Smooth muscle cell (in vitro differentiated cells): ENCODE data around the gene CRISP1. TPM values are rescaled to one million over a fixed set of nuclear protein-coding genes. Genes with fewer than 3 reads are reported as not detected.

ENCODE experiments used
- DNase-seq: peaks from one replicate; lab custom pipeline; 2025; ENCODE audit not compliant: unreplicated experiment; lab: John Stamatoyannopoulos, UW
- H2AFZ ChIP-seq: fragments of 200-600 bp; sonication (generic); 2 replicates; pipeline ENCODE4 v1.6.0; 2016; ENCODE audit warnings: antibody characterized with exemption, low read depth, mild to moderate bottlenecking
- H3F3A ChIP-seq: fragments of 200-600 bp; sonication (generic); 2 replicates; pipeline ENCODE4 v1.6.0; 2017; ENCODE audit warnings: antibody characterized with exemption, low read depth
- H3K27ac ChIP-seq: fragments of 200-600 bp; sonication (generic); 2 replicates; pipeline ENCODE4 v1.5.1; 2016; ENCODE audit warnings: low read depth, mild to moderate bottlenecking
- H3K27me3 ChIP-seq: fragments of 200-600 bp; sonication (generic); 2 replicates; pipeline ENCODE4 v1.6.1; 2016; ENCODE audit warnings: low read depth, mild to moderate bottlenecking
- H3K36me3 ChIP-seq: fragments of 200-600 bp; sonication (generic); 2 replicates; pipeline ENCODE4 v1.5.1; 2016; ENCODE audit warnings: low read depth
- H3K4me1 ChIP-seq: fragments of 200-600 bp; sonication (generic); 2 replicates; pipeline ENCODE4 v1.5.1; 2016; ENCODE audit warnings: low read depth
- H3K4me2 ChIP-seq: fragments of 200-600 bp; sonication (generic); 2 replicates; pipeline ENCODE4 v1.6.0; 2016; ENCODE audit warnings: mild to moderate bottlenecking
- H3K4me3 ChIP-seq: fragments of 200-600 bp; sonication (generic); 2 replicates; pipeline ENCODE4 v1.5.1; 2016; ENCODE audit warnings: mild to moderate bottlenecking
- H3K79me2 ChIP-seq: fragments of 200-600 bp; sonication (generic); 2 replicates; pipeline ENCODE4 v1.6.0; 2016; ENCODE audit warnings: low read depth, mild to moderate bottlenecking
- H3K9ac ChIP-seq: fragments of 200-600 bp; sonication (generic); 2 replicates; pipeline ENCODE4 v1.6.0; 2016; ENCODE audit warnings: low read depth
- H3K9me3 ChIP-seq: fragments of 200-600 bp; sonication (generic); replicated peaks from 2 replicates; pipeline ENCODE4 v1.5.1; 2016; ENCODE audit warnings: low read depth
- H4K20me1 ChIP-seq: fragments of 200-600 bp; sonication (generic); 2 replicates; pipeline ENCODE4 v1.6.0; 2016; ENCODE audit warnings: low read depth
- CTCF ChIP-seq: fragments of 200-600 bp; sonication (generic); IDR thresholded peaks from 2 replicates; pipeline ENCODE4 v1.5.1; 2017; ENCODE audit warnings: borderline replicate concordance, mild to moderate bottlenecking, antibody characterized with exemption; ENCODE audit not compliant: insufficient read depth, poor library complexity, severe bottlenecking
- WGBS: methylation state at CpG from one replicate; pipeline ENCODE4 v1.1.7; 2016; ENCODE audit warnings: low lambda C conversion rate; 5-methylcytosine and 5-hydroxymethylcytosine counted together
- polyA plus RNA-seq: library from polyadenylated mRNA; unstranded; fragments of >200 nt; fragmentation: Nextera tagmentation; extraction: Ambion mirVana; gene quantifications from 2 replicates; pipeline ENCODE4 v1.2.1, GENCODE V29; 2016
- total RNA-seq: library from RNA; depleted of rRNA; stranded (reverse); fragments of >200 nt; gene quantifications from 2 replicates; pipeline ENCODE4 v1.2.3, GENCODE V29; 2014

Gene CRISP1
- total and polyA plus RNA-seq, 2 experiments from 2014 or later, result not detected

GRCh38 chr6:49847673-49848072 is 18.7 kb downstream of the CRISP1 start:
- H3K4me1 ChIP-seq, result no peaks in the 10 kb centered on the region
- no peaks in the 10 kb centered on the region for H3F3A ChIP-seq
- no peak overlapping the region for H2AFZ ChIP-seq
- H3K9me3 ChIP-seq, result no peaks in the 10 kb centered on the region
- DNase-seq, result no peak
- no peaks in the 10 kb centered on the region for H3K27me3 ChIP-seq
- no peaks in the 10 kb centered on the region for H4K20me1 ChIP-seq
- H3K27ac ChIP-seq, result no peak overlapping the region
- H3K4me2 ChIP-seq, result no peak overlapping the region
- no peaks in the 10 kb centered on the region for H3K36me3 ChIP-seq
- H3K79me2 ChIP-seq, result no peaks in the 10 kb centered on the region
- no peak for TF ChIP-seq CTCF
- H3K9ac ChIP-seq, result no peak overlapping the region
- no peak overlapping the region for H3K4me3 ChIP-seq
- 93% methylated on average over 2 of the region's 2 CpGs for WGBS

- no peak for DNase-seq
- TF ChIP-seq CTCF, result no peak
- no peak overlapping the region for H3K4me2 ChIP-seq
- no peaks in the 10 kb centered on the region for H4K20me1 ChIP-seq
- H3K27ac ChIP-seq, result no peak overlapping the region
- H3K9ac ChIP-seq, result no peak overlapping the region
- H3K79me2 ChIP-seq, result no peaks in the 10 kb centered on the region
- H3K4me1 ChIP-seq, result no peaks in the 10 kb centered on the region
- no peaks in the 10 kb centered on the region for H3F3A ChIP-seq
- H2AFZ ChIP-seq, result no peak overlapping the region
- H3K36me3 ChIP-seq, result no peaks in the 10 kb centered on the region
- 96% methylated on average over 4 of the region's 4 CpGs for whole genome bisulfite sequencing
- H3K9me3 ChIP-seq, result no peaks in the 10 kb centered on the region
- no peak overlapping the region for H3K4me3 ChIP-seq
- no peaks in the 10 kb centered on the region for H3K27me3 ChIP-seq
These were observed 19.3 kb downstream of the CRISP1 start for GRCh38 chr6:49847014-49847413.

- no peaks in the 10 kb centered on the region for H3K27me3 ChIP-seq
- H3K4me3 ChIP-seq, result no peak overlapping the region
- DNase-seq, result no peak
- H3K4me1 ChIP-seq, result no peaks in the 10 kb centered on the region
- no peaks in the 10 kb centered on the region for H3K79me2 ChIP-seq
- no peak overlapping the region for H3K27ac ChIP-seq
- H3K36me3 ChIP-seq, result no peaks in the 10 kb centered on the region
- TF ChIP-seq CTCF, result no peak
- H3K4me2 ChIP-seq, result no peak overlapping the region
- no peaks in the 10 kb centered on the region for H4K20me1 ChIP-seq
- H3F3A ChIP-seq, result no peaks in the 10 kb centered on the region
- H3K9me3 ChIP-seq, result no peaks in the 10 kb centered on the region
- H3K9ac ChIP-seq, result no peak overlapping the region
- WGBS, result 85% methylated on average over 4 of the region's 4 CpGs
- no peak overlapping the region for H2AFZ ChIP-seq
These were observed 24.9 kb downstream of the CRISP1 start for GRCh38 chr6:49841424-49841823.

GRCh38 chr6:49839957-49840356 is 26.4 kb downstream of the CRISP1 start:
- H3K9me3 ChIP-seq, result no peaks in the 10 kb centered on the region
- no peak overlapping the region for H3K9ac ChIP-seq
- 93% methylated on average over 2 of the region's 2 CpGs for WGBS
- no peaks in the 10 kb centered on the region for H3K27me3 ChIP-seq
- H3K27ac ChIP-seq, result no peak overlapping the region
- no peak for DNase-seq
- no peaks in the 10 kb centered on the region for H3K4me1 ChIP-seq
- no peak overlapping the region for H2AFZ ChIP-seq
- no peaks in the 10 kb centered on the region for H4K20me1 ChIP-seq
- H3K79me2 ChIP-seq, result no peaks in the 10 kb centered on the region
- TF ChIP-seq CTCF, result no peak
- H3K4me3 ChIP-seq, result no peak overlapping the region
- H3K36me3 ChIP-seq, result no peaks in the 10 kb centered on the region
- no peaks in the 10 kb centered on the region for H3F3A ChIP-seq
- H3K4me2 ChIP-seq, result no peak overlapping the region
